Cardiac fibroblast (primary cell): ENCODE results near the gene MDK.

Experiments
- DNase-seq, 2 donors: peaks; one replicate each; pipeline versions ENCODE4 v3.0.0 to v3.0.0-alpha.2; 2010; ENCODE audit warnings: low read depth in 2 of 2
- H3K4me3 ChIP-seq, 2 donors: replicated peaks in 1 of 2; 1 replicate in 1 of 2; 2 replicates in 1 of 2; pipeline ENCODE4 v1.5.1; 2011; ENCODE audit warnings: low read depth in 2 of 2, low read length in 2 of 2, mild to moderate bottlenecking in 2 of 2, moderate library complexity in 1 of 2
- CTCF ChIP-seq: IDR thresholded peaks from one replicate; pipeline ENCODE4 v1.5.1; 2011; ENCODE audit warnings: low read depth, mild to moderate bottlenecking, low read length, inconsistent platforms

MDK gene

GRCh38 chr11:46373787-46374740 is 7.4 kb upstream of the MDK start:
- TF ChIP-seq CTCF, result no peak
- no peak for DNase-seq
- no peak overlapping the region for H3K4me3 ChIP-seq

DNA sequence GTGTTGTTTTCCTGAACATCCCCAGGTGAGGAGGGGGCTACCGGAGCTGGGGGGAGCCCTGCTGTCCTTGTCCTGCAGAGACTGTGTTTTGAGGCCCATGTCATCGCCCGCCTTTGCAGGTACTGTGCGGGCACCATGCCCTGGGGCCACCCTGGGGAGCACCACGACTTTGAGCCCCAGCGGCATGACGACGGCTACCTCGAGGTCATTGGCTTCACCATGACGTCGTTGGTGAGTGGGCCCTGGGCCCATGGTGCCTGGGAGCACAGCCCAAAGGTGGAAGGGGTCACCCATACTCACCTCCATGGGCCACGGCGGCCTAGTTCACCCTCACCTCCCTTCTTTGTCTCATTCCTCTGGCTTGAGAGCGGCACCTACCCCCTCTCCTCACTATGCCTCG is 6.7 kb upstream of the MDK start:
- DNase-seq, result no peak
- no peak for TF ChIP-seq CTCF

DNA sequence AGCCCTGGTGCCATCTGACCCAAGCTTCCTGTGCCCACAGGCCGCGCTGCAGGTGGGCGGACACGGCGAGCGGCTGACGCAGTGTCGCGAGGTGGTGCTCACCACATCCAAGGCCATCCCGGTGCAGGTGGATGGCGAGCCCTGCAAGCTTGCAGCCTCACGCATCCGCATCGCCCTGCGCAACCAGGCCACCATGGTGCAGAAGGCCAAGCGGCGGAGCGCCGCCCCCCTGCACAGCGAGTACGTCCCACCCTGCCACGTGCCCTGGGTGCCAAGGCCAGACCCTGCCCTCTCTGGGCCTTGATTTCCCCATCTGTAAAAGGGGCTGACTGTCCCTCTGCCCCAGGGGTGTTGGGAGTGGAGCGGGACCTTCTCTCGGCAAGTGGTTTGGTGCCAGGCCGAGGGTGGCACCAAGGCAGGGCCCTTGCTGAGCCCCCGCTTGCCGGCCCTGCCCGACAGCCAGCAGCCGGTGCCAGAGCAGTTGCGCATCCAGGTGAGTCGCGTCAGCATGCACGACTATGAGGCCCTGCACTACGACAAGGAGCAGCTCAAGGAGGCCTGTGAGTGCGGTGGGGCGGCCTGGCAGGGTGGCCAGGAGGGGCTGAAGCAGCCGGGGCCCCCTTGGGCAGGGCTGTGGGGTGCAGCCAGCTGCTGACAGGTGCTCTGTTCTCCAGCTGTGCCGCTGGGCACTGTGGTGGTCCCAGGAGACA is 5.9 kb upstream of the MDK start:
- TF ChIP-seq CTCF, result no peak
- DNase-seq, result no peak
- no peak overlapping the region for H3K4me3 ChIP-seq

More for the DNA sequence above, 6.7 kb upstream of the MDK start:
- no peak overlapping the region for H3K4me3 ChIP-seq

DNA sequence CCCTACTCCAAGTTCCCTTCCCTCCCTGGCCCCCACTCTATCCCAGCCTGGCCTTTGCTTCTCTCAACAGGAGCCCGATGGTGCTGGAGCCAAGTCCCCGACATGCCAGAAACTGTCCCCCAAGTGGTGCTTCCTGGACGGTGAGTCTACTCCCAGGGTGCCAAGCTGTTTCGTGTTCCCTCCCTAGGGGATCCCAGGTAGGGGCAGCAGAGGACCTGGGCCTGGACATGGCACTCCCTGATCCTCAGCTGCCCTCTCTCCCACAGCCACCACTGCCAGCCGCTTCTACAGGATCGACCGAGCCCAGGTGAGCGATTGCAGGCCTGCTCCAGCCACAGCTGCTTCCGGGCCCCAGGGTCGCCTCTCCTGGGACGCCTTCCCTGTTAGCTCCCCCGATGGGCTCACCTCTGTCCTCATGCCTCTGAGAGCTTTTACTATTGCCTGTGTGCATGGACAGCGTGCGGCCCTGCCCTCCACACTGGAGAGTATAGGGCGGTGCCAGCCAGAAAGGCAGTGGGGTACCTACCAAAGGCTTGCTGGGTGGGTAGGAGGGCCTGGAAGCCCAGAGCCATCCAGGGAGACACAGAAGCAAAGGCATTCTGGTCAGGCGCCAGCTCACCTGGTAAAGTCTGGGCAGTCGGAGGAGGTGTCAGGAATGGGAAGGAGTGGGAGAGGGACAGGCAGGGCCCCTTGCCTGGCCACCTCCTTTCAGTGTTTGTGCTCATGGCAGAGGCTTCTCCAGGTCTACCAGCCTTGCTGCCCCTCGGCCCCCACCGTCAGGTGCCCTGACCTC is 5.0 kb upstream of the MDK start:
- no peak overlapping the region for H3K4me3 ChIP-seq
- TF ChIP-seq CTCF, result no peak
- no peak for DNase-seq

- no peak for DNase-seq
- TF ChIP-seq CTCF, result no peak
Measured at GRCh38 chr11:46377290-46377689, 4.2 kb upstream of the MDK start.

GRCh38 chr11:46377831-46378230 is 3.6 kb upstream of the MDK start:
- DNase-seq, result no peak
- no peak for TF ChIP-seq CTCF
- H3K4me3 ChIP-seq, result no peak overlapping the region

More at GRCh38 chr11:46377290-46377689, 4.2 kb upstream of the MDK start:
- H3K4me3 ChIP-seq, result no peak overlapping the region
